Heart left ventricle (tissue), 16 donors: Measurements from ENCODE around the gene ADGRD1. TPM values are rescaled to one million over a fixed set of nuclear protein-coding genes. Genes with fewer than 3 reads are reported as not detected.

Experiments used
- ATAC-seq, 4 donors: fragments of 200-7000 bp; cut with Tn5 transposase; one replicate each; pipeline ENCODE4 v1.9.1; 2020 to 2022; ENCODE audit warnings: moderate library complexity in 4 of 4, mild to moderate bottlenecking in 3 of 4, moderate number of reproducible peaks in 1 of 4
- DNase-seq, 5 donors: peaks; one replicate each; pipeline ENCODE4 v3.0.0-alpha.2; 2020
- H3K27ac ChIP-seq, 12 donors: fragments of 200-600 bp; sonication (generic) in 4 of 12; one replicate each; pipeline versions ENCODE4 v1.5.0 to v1.8.0; 2016 to 2022; ENCODE audit warnings: mild to moderate bottlenecking in 2 of 12
- H3K27me3 ChIP-seq, 9 donors: fragments of 200-600 bp; sonication (generic) in 2 of 9; one replicate each; pipeline versions ENCODE4 v1.5.1 to v1.8.0; 2016 to 2022; ENCODE audit warnings: mild to moderate bottlenecking in 3 of 9
- H3K36me3 ChIP-seq, 9 donors: fragments of 200-600 bp; sonication (generic) in 2 of 9; one replicate each; pipeline versions ENCODE4 v1.5.0 to v1.8.0; 2018 to 2022; ENCODE audit warnings: mild to moderate bottlenecking in 2 of 9
- H3K4me1 ChIP-seq, 12 donors: fragments of 200-600 bp; sonication (generic) in 4 of 12; one replicate each; pipeline versions ENCODE4 v1.5.0 to v1.8.0; 2016 to 2022; ENCODE audit warnings: mild to moderate bottlenecking in 3 of 12
- H3K4me3 ChIP-seq, 12 donors: fragments of 200-600 bp; sonication (generic) in 4 of 12; one replicate each; pipeline versions ENCODE4 v1.5.0 to v1.8.0; 2017 to 2022; ENCODE audit warnings: mild to moderate bottlenecking in 9 of 12, moderate library complexity in 4 of 12
- H3K9me3 ChIP-seq, 12 donors: fragments of 200-600 bp; sonication (generic) in 4 of 12; one replicate each; pipeline versions ENCODE4 v1.5.0 to v1.8.0; 2016 to 2022; ENCODE audit warnings: mild to moderate bottlenecking in 1 of 12
- CTCF ChIP-seq, 12 donors: fragments of 200-600 bp; sonication (generic) in 4 of 12; IDR thresholded peaks; one replicate each; pipeline versions ENCODE4 v1.5.0 to v1.8.0; 2018 to 2022; ENCODE audit warnings: antibody characterized with exemption in 12 of 12, mild to moderate bottlenecking in 5 of 12
- POLR2A ChIP-seq, 2 donors: fragments of 450-650 bp; IDR thresholded peaks; one replicate each; pipeline ENCODE4 v1.6.1; 2017; ENCODE audit warnings: antibody characterized with exemption in 2 of 2, mild to moderate bottlenecking in 2 of 2, moderate library complexity in 2 of 2
- WGBS, 4 donors: extraction: QIAGEN DNeasy Blood & Tissue Kit in 2 of 4; methylation state at CpG; one replicate each; pipeline versions ENCODE4 v1.1.5 to v1.1.7; 2013 to 2018; 5-methylcytosine and 5-hydroxymethylcytosine counted together
- intact Hi-C, 10 donors: fragments of 100-400 bp; cut with DNase I; formaldehyde crosslinking; loops; one replicate each; pipeline versions ENCODE4 v1.11.1 to v1.14.2; 2022
- polyA plus RNA-seq, 2 donors: library from polyadenylated mRNA; stranded (reverse); fragments of 200-250 nt; gene quantifications; one replicate each; pipeline ENCODE4 v1.2.3, GENCODE V29; 2013
- total RNA-seq, 9 donors: library from RNA; depleted of rRNA in 2 of 9; stranded (reverse); fragments of >200 nt in 2 of 9; fragmentation: NEBNext Ultra II Directional in 3 of 9; extraction: Animal tissue kit (Norgen Biotek cat#: 25700) in 3 of 9; gene quantifications; one replicate each; pipeline versions ENCODE4 v1.1.0 to v1.2.4, GENCODE V29; 2016 to 2023
- donor health status: ischemic (EF 13 %, LVEDD 7.1; RV severe dilation, severe dysfunction).
- donor health status: healthy with polysubstance abuse.
- donor health status: DM: no; HTN: yes; CAD: no.
- donor health status: DM: no; HTN: no; CAD: no.
- donor health status: ischemic (EF 25% LVEDD 6.9; RV normal size, moderate dysfunction).
- donor health status: ischemic (EF 25% LVEDD 5.7; RV mildly dilated, moderate dysfunction).
- donor health status: healthy.
- donor health status: DM: yes; HTN: yes; CAD: no.
- donor health status: ischemic (EF 35%, LVEDD 5.7; RV mildly dilated, moderate dysfunction).
- donor health status: nonischemic (EF 11% LVEDD 7.7; RV severe dilation, severe dysfunction).
- donor health status: DM: yes; HTN: yes; CAD: no.
- donor health status: PGD.
- donor health status: ischemic (EF 29% LVEDD 5.4; RV normal size, mild dysfunction).
- donor health status: nonischemic (EF 23%, LVEDD 6.1; RV moderate dilation, normal function).

ADGRD1 gene
- total and polyA plus RNA-seq, 11 donors: 22.7 to 109 (median 66.3) TPM

- peaks cover 0 to 20% (median 0%) of the 10 kb centered on the region in 9 donors for H3K36me3 ChIP-seq
- H3K4me3 ChIP-seq: peak overlapping the region; percentile 39 to 81 (median 64)
- no peaks in the 10 kb centered on the region for H3K9me3 ChIP-seq
- intact Hi-C loops: loop anchor here in 1 of 10 donors (5.0 kb wide), 1 partner anchor 46 kb away; no protein-coding TSS in a partner anchor
- H3K27ac ChIP-seq: peak overlapping the region in 5 of 12 donors; percentile 13 to 89 (median 85)
- DNase-seq: no peak
- TF ChIP-seq CTCF (IDR thresholded peaks at IDR 0.05) (no peak), POLR2A (IDR thresholded peaks at IDR 0.05) (no peak)
- peak in 1 of 4 donors; percentile 1 for ATAC-seq
- no peaks in the 10 kb centered on the region for H3K27me3 ChIP-seq
- peaks cover 0 to 65% (median 23%) of the 10 kb centered on the region in 12 donors for H3K4me1 ChIP-seq
- WGBS, 4 donors: 85 to 92% (median 90%) methylated on average over 13 to 14 of the region's 14 CpGs
Observed at GRCh38 chr12:130956456-130957303, 3.0 kb downstream of the ADGRD1 start.

- Histone ChIP-seq H3K27ac (no peak overlapping the region), H3K9me3 (no peaks in the 10 kb centered on the region), H3K36me3 (peaks cover 0 to 20% (median 0%) of the 10 kb centered on the region in 9 donors), H3K4me1 (peaks cover 0 to 68% (median 21%) of the 10 kb centered on the region in 12 donors), H3K27me3 (no peaks in the 10 kb centered on the region), H3K4me3 (no peak overlapping the region)
- ATAC-seq: no peak
- no peak for DNase-seq
- no peak for TF ChIP-seq POLR2A (IDR thresholded peaks at IDR 0.05)
- TF ChIP-seq CTCF (IDR thresholded peaks at IDR 0.05): no peak
- intact Hi-C loops: loop anchor here in 1 of 10 donors (5.0 kb wide), 1 partner anchor 45 kb away; no protein-coding TSS in a partner anchor
- WGBS, 4 donors: 80 to 90% (median 84%) methylated on average over 7 of the region's 7 CpGs
Observed at GRCh38 chr12:130957304-130957621, 3.6 kb downstream of the ADGRD1 start.

GRCh38 chr12:130958557-130959140 is 4.9 kb downstream of the ADGRD1 start:
- WGBS, 4 donors: 88 to 95% (median 90%) methylated on average over 24 to 26 of the region's 26 CpGs

More at GRCh38 chr12:130958557-130959140, 4.9 kb downstream of the ADGRD1 start:
- Histone ChIP-seq H3K4me3 (no peak overlapping the region), H3K36me3 (peaks cover 0 to 20% (median 0%) of the 10 kb centered on the region in 9 donors), H3K4me1 (peaks cover 0 to 60% (median 12%) of the 10 kb centered on the region in 12 donors), H3K27ac (peak overlapping the region in 3 of 12 donors; percentile 19 to 81 (median 80)), H3K9me3 (no peaks in the 10 kb centered on the region), H3K27me3 (no peaks in the 10 kb centered on the region)
- no peak for DNase-seq
- TF ChIP-seq CTCF (IDR thresholded peaks at IDR 0.05): no peak
- TF ChIP-seq POLR2A (IDR thresholded peaks at IDR 0.05): no peak
- ATAC-seq: no peak
- intact Hi-C loops: loop anchor here in 2 of 10 donors (2.0 to 5.0 kb wide), 2 partner anchors 44 kb away; no protein-coding TSS in a partner anchor
